Chondrocyte (in vitro differentiated cells): Measurements from ENCODE around the gene TRMT1L. TPM values are rescaled to one million over a fixed set of nuclear protein-coding genes. Genes with fewer than 3 reads are reported as not detected.

Experiments used
- DNase-seq: peaks from one replicate; pipeline ENCODE4 v3.0.0; 2021; ENCODE audit warnings: mixed read lengths, low spot score
- H3K27ac Mint-ChIP-seq: one replicate; pipeline ENCODE4 v1.8.0; 2021; ENCODE audit warnings: mild to moderate bottlenecking, moderate library complexity, mixed read lengths; ENCODE audit not compliant: unreplicated experiment
- H3K27me3 Mint-ChIP-seq: 2 replicates; pipeline ENCODE4 v1.8.0; 2021; ENCODE audit warnings: low read depth, mixed read lengths
- H3K36me3 Mint-ChIP-seq: 2 replicates; pipeline ENCODE4 v1.8.0; 2021; ENCODE audit warnings: low read depth, mixed read lengths
- H3K4me1 Mint-ChIP-seq: 2 replicates; pipeline ENCODE4 v1.8.0; 2021; ENCODE audit warnings: low read depth, mild to moderate bottlenecking, mixed read lengths
- H3K4me3 Mint-ChIP-seq: one replicate; pipeline ENCODE4 v1.8.0; 2021; ENCODE audit warnings: mild to moderate bottlenecking, moderate library complexity, mixed read lengths; ENCODE audit not compliant: unreplicated experiment
- H3K9me3 Mint-ChIP-seq: 2 replicates; pipeline ENCODE4 v1.8.0; 2021; ENCODE audit warnings: low read depth, mixed read lengths
- total RNA-seq: library from RNA; stranded (reverse); gene quantifications from 3 replicates; pipeline ENCODE4 v1.2.1, GENCODE V29; 2021
- TF ChIP-seq, protein P1 (sequence below): fragments of 200-600 bp; sonication (generic); IDR thresholded peaks from 2 replicates; pipeline ENCODE4 v1.5.0; 2021; ENCODE audit warnings: antibody characterized with exemption, mild to moderate bottlenecking, moderate library complexity

TRMT1L gene
- total RNA-seq, 1 donor from 2014 or later: 10.9 TPM

DNA sequence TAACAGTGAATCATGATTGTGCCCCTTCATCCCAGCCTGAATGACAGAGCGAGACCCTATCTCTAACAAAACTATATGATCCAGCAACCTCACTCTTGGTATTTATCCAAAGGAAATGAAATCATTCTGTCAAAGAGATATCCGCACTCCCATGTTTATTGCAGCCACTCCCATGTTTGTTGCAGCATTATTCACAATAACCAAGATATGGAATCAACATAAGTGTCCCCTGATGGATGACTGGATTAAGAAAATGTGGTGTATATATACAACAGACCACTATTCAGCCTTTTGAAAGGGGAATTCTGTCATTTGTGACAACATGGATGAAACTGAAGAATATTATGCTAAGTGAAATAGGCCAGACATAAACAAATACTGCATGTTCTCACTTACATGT lies 44.4 kb downstream of the TRMT1L start:
- TF ChIP-seq, protein P1, sequence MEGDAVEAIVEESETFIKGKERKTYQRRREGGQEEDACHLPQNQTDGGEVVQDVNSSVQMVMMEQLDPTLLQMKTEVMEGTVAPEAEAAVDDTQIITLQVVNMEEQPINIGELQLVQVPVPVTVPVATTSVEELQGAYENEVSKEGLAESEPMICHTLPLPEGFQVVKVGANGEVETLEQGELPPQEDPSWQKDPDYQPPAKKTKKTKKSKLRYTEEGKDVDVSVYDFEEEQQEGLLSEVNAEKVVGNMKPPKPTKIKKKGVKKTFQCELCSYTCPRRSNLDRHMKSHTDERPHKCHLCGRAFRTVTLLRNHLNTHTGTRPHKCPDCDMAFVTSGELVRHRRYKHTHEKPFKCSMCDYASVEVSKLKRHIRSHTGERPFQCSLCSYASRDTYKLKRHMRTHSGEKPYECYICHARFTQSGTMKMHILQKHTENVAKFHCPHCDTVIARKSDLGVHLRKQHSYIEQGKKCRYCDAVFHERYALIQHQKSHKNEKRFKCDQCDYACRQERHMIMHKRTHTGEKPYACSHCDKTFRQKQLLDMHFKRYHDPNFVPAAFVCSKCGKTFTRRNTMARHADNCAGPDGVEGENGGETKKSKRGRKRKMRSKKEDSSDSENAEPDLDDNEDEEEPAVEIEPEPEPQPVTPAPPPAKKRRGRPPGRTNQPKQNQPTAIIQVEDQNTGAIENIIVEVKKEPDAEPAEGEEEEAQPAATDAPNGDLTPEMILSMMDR: no peak

GRCh38 chr1:185111873-185112272 lies 44.9 kb downstream of the TRMT1L start:
- H3K36me3 Mint-ChIP-seq: peaks cover 14% of the 10 kb centered on the region

More for the DNA sequence above, 44.4 kb downstream of the TRMT1L start:
- Mint-ChIP-seq H3K27ac (no peak overlapping the region), H3K4me1 (no peaks in the 10 kb centered on the region), H3K4me3 (no peak overlapping the region), H3K36me3 (peaks cover 12% of the 10 kb centered on the region), H3K27me3 (no peaks in the 10 kb centered on the region), H3K9me3 (peaks cover 21% of the 10 kb centered on the region)
- no peak for DNase-seq

DNA sequence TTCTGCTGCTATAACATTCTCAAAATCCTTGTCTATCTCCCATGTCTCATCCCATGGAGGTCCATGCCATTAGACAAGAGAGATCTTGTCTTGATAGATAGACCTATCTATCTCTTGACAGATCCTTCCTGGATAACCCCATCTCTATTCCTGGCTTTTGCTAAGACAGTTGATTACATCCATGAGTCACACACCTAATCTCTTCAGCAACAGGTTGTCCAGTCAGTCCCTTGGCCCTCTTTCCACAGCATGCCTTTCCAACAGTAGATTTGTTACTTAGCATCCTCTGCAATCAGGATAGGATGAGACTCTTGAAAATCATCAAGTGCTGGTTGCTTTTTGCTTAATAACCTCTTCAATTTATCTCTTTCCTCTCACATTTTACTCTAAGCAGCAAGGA lies 46.6 kb downstream of the TRMT1L start:
- H3K4me3 Mint-ChIP-seq: no peak overlapping the region
- peaks cover 20% of the 10 kb centered on the region for H3K36me3 Mint-ChIP-seq
- H3K27me3 Mint-ChIP-seq: no peaks in the 10 kb centered on the region

More at GRCh38 chr1:185111873-185112272, 44.9 kb downstream of the TRMT1L start:
- no peak overlapping the region for H3K27ac Mint-ChIP-seq
- TF ChIP-seq, protein P1: no peak
- DNase-seq: no peak
- H3K4me1 Mint-ChIP-seq: no peaks in the 10 kb centered on the region
- peaks cover 21% of the 10 kb centered on the region for H3K9me3 Mint-ChIP-seq
- no peak overlapping the region for H3K4me3 Mint-ChIP-seq
- H3K27me3 Mint-ChIP-seq: no peaks in the 10 kb centered on the region

GRCh38 chr1:185108321-185108720 lies 48.4 kb downstream of the TRMT1L start:
- peaks cover 26% of the 10 kb centered on the region for H3K36me3 Mint-ChIP-seq
- TF ChIP-seq, protein P1: no peak
- peaks cover 27% of the 10 kb centered on the region for H3K9me3 Mint-ChIP-seq
- H3K4me1 Mint-ChIP-seq: no peaks in the 10 kb centered on the region
- no peak overlapping the region for H3K4me3 Mint-ChIP-seq
- no peak for DNase-seq
- no peaks in the 10 kb centered on the region for H3K27me3 Mint-ChIP-seq
- H3K27ac Mint-ChIP-seq: no peak overlapping the region

More for the DNA sequence above, 46.6 kb downstream of the TRMT1L start:
- TF ChIP-seq, protein P1: no peak
- Mint-ChIP-seq H3K9me3 (peaks cover 27% of the 10 kb centered on the region), H3K4me1 (no peaks in the 10 kb centered on the region), H3K27ac (no peak overlapping the region)
- DNase-seq: no peak

GRCh38 chr1:185105121-185105520 lies 51.6 kb downstream of the TRMT1L start:
- Mint-ChIP-seq H3K9me3 (peaks cover 24% of the 10 kb centered on the region), H3K36me3 (peaks cover 34% of the 10 kb centered on the region), H3K4me1 (no peaks in the 10 kb centered on the region), H3K27ac (no peak overlapping the region), H3K27me3 (no peaks in the 10 kb centered on the region), H3K4me3 (no peak overlapping the region)
- no peak for DNase-seq
- TF ChIP-seq, protein P1: no peak
